Midbrain (tissue), 1 donor: ENCODE data around the gene BMP8B.
"Not testable (repeated sequence)": the region's sequence is repeated elsewhere in the genome, so short reads cannot be mapped to it uniquely, and the experiment has no call there.

ENCODE experiments used
- DNase-seq: peaks from one replicate; lab custom pipeline; 2025; lab: John Stamatoyannopoulos, UW

BMP8B gene

GRCh38 chr1:39777896-39778295, 10.8 kb downstream of the BMP8B start:
- not testable (repeated sequence) for DNase-seq

- no peak for DNase-seq
Measured at GRCh38 chr1:39777306-39777705, 11.4 kb downstream of the BMP8B start.

DNA sequence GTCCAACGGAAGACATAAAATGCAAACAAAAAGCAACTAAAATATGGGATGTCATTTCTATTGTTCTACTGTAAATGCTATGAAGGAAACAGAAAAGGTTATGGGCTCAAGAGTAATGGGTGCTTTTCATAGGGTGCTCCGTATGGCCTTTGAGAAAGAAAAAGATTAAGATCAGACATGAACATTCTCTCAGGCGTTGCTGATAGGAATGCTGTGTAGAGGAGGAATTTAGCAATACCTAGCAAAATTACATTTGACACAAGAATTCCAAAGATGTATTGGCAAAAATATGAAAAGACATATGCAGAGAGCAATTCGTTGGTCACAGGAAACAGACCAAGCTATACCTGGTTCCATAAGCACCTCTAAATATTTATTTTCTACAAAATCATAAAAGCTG, 11.8 kb downstream of the BMP8B start:
- DNase-seq: no peak

GRCh38 chr1:39776400-39776713, 12.3 kb downstream of the BMP8B start:
- DNase-seq: no peak

DNA sequence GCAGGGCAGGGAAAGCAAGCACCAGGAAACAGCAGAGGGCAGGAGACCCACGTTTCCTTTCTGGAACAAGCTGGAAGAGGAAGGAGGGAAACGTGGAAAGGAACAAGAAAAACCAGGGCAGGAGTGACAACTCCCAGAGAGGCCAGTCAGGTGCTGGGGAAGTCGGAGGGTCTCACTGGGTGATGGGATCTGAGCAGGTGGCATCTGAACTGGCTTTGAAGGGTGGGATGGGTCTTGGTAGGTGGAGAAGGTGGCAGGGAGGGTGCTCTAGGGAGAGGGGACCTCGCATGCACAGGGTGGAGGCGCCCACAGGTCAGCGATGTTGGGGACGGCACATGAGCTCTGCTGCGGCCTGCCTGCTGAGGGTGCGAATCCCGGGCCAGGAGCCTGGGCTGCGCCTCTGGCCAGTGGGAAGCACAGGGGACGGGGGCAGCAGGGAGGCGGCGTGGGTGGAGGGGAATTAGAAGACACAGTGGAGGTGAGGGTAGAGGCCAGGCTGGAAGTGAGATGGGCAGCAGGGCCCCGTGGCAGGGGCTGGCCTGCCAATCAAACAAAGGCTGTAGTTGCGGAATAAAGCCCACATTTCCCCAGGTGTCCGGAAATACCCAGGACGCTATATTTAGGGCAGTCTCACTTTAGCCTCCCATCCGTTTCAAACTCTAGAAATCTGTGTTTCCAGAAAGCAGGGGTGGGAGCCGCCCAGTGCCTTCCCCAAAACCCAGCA, 12.8 kb downstream of the BMP8B start:
- not testable (repeated sequence) for DNase-seq

DNA sequence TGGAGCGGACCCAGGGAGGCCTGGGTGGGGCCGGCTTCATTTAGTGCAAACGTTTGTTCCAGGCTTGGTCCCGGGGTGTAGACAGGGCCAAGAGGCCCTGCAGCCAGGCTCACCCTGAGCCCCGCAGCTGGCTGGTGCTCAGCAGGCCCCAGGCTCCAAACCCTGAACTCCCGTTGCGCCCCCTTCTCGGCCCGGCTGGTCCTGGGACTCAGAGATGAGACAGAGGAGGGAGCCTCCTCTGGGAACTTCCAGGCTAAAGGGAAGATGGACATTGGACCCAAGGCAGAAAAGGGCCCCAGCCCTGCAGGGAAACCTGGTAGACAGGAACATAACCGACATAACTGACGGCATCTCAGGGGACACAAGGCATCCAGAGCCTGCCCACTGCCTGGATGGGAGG, 13.5 kb downstream of the BMP8B start:
- DNase-seq: not testable (repeated sequence)

GRCh38 chr1:39773369-39773979, 15.2 kb downstream of the BMP8B start:
- DNase-seq: not testable (repeated sequence)

GRCh38 chr1:39771022-39771532, 17.6 kb downstream of the BMP8B start, which contains the start of gene OXCT2:
Gene OXCT2, minus strand, starts transcription at chr1:39771348. Its CDS starts 93 bp downstream, at chr1:39771255.
- DNase-seq: not testable (repeated sequence)

DNA sequence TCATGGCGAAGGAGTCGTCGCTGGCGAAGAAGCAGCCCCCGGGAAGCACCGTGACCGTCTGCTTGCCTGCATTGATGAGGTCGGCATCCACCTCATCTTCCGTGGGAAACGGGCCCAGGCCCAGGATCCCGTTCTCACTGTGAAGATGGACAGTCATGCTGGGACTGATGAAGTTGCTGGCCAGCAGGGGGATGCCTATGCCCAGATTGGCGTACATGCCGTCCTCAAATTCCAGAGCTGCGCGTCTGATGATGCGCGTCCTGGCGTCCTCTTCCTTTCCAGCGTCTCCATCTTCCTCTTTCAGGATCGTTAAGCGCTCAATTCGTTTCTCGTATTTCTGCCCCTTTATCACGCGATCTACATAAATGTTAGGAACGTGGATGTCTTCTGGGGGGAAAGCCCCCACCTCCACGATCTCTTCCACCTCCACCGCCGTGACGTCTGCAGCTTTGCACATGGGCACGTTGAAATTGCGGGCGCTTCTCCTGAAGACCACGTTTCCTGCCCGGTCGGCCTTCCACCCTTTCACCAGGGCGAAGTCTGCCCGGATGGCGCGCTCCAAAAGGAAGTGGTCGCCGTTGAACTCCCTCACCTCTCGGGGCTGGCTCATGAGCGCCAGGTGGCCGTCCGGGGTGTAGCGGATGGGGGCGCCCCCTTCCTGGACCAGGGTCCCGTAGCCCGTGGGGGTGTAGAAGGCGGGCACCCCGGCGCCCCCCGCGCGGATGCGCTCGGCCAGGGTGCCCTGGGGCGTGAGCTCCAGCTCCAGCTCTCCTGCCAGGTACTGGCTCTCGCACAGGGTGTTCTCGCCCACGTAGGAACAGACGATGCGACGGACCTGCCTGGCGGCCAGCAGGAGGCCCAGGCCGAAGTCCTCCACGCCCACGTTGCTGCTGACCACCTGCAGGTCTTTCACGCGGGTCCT, 18.3 kb downstream of the BMP8B start:
- not testable (repeated sequence) for DNase-seq

- DNase-seq: not testable (repeated sequence)
Measured at GRCh38 chr1:39769502-39769901, 19.2 kb downstream of the BMP8B start.

DNA sequence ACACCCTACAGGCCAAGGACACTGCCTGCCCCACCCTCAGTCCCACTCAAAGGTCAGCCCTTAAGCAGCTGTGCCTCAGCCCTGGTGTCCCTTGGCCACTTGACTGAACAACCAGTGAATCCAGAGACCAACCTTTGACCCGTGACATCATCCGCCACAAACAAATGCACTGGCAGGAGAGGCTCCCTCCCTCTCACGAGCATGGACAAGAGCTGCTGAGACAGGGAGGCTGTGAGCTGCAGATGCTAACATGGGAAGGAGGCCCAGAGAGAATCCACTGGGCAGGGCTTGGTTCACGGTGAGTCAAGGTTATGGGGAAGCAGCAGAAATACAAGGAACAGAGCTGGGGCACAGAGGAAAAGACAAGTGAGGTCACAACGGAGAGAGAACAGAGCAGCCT, 22.2 kb downstream of the BMP8B start:
- not testable (repeated sequence) for DNase-seq

DNA sequence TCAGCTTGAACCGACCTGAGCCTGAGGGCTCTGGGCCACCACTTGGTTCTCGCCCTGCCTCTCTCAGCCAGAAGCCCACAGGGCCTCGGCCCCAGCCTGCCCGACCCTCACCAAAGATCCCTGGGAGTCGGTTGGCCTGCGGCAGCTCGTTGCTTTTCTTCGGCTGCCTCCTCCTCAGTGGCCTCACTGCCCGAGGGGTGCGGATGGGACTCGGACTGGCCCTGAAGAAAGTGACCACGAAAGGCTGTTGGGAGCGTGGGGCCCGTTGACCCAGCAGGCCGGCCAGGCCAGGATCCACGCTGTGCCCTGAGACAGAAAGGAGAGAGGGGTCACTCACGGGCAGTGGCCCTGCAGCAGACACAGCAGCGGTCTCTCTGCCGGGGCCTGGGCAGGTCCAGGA, 24.2 kb downstream of the BMP8B start:
- DNase-seq: not testable (repeated sequence)

DNA sequence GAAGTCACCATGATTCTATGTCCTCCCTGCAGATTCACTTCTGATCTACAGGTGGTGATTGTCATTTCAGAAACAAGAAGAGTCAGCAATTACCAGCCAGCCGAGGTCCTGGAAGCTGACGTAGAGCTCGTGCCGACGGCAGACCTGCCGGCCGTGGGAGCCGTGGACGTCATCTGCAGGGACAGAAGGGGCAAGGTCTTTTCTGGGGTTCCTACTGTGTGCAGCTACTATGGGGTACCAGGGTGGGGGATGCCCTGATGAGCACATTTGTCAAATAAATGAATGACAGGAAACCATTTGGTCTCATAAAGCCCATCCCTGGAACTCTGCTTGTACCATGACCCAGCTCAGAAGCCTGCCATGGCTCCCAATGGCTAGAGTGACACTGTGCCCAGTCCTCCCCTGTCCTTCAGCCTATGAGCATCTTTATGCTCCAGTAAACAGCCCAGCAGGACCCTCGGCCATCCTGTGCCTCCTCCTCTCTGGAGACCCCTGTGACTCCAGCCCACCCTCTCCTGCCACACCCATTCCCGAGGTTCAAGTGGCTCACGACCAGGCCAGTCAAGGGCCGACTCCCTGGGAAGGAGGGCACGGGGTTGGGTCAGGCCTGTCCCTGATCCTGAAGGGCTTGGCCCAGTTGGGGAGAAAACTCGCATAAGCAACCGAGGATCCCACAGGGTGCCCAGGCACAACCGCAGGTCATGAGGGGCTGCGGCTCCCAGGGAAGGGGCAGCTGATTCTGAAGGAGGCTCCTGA, 24.9 kb downstream of the BMP8B start:
- not testable (repeated sequence) for DNase-seq

- no peak for DNase-seq
Measured at GRCh38 chr1:39762550-39763540, 25.8 kb downstream of the BMP8B start.

DNA sequence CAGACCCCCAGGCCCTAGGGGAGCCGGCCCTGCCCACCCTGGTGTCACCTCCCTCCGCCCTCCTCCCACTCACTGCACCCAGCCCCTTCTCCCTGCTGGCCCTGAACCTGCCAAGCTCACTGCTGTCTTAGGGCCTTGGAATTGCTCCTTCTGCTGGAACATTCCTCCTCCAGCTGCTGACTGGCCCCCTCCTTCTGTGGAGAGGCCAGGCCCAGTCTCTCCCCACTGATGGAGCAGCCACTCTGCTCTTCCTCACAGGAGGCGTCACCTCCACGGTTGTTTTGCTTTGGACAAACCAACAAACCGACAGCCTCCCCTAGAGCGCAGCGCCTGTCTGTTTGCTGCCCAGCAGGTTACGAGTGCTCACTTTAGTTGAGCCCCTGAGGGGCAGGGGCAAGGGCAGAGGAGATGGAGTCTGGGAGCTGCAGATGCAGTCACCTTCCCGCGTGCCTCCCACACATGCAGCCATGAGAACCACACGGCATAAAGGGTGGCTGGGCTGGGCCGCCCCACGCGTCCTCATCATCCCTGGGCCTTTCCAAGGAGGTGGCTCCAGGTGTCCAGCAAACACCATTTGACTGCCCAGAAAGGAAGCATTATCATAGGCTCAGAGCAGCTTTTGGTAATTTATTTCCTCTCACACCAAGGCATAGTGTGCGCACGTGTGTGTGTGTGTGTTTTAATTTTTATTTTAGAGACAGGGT, 27.0 kb downstream of the BMP8B start:
- DNase-seq: no peak

GRCh38 chr1:39761016-39761415, 27.6 kb downstream of the BMP8B start:
- no peak for DNase-seq

- DNase-seq: no peak
Measured at GRCh38 chr1:39760074-39761008, 28.3 kb downstream of the BMP8B start.

DNA sequence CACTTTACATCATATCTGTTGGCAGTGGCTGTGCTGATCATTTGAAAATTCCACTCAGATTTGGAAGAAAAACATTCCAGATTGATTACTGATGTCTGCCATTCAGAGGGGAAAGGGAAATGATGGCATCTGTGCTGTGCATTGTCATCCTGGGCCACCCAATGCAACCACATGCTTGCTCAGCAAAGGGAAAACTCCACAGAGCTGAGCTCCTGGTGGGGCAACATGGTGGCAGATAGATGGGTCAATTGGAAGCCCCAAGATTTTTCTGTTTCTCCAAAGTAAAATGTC, 29.3 kb downstream of the BMP8B start:
- no peak for DNase-seq
